OCI-LY3 (cell line): ENCODE results near the gene LRRC73.

Experiments
- H2AFZ ChIP-seq: fragments of 200-600, 300-600 bp; shearing (Covaris generic); 2 replicates; pipeline ENCODE4 v1.6.0; 2014; ENCODE audit warnings: antibody characterized with exemption, low read depth, low read length
- H3K27ac ChIP-seq: fragments of 200-600, 300-600 bp; sonication (generic); 2 replicates; pipeline ENCODE4 v1.5.1; 2014; ENCODE audit warnings: mild to moderate bottlenecking, low read length, moderate library complexity, mixed read lengths
- H3K27me3 ChIP-seq: fragments of 200-600, 300-600 bp; sonication (generic); 2 replicates; pipeline ENCODE4 v1.6.1; 2014; ENCODE audit warnings: low read depth, low read length, mixed read lengths
- H3K36me3 ChIP-seq: fragments of 200-600, 300-600 bp; sonication (generic); replicated peaks from 2 replicates; pipeline ENCODE3; 2014; ENCODE audit warnings: low read depth, low read length, mixed read lengths
- H3K4me1 ChIP-seq: fragments of 300-600, 200-600 bp; sonication (generic); 2 replicates; pipeline ENCODE4 v1.6.1; 2014; ENCODE audit warnings: low read length, mixed read lengths
- H3K4me2 ChIP-seq: fragments of 200-600, 300-600 bp; sonication (generic); 2 replicates; pipeline ENCODE4 v1.6.1; 2014; ENCODE audit warnings: low read length, mixed read lengths
- H3K4me3 ChIP-seq: fragments of 300-600, 200-600 bp; sonication (generic); 2 replicates; pipeline ENCODE4 v1.5.1; 2014; ENCODE audit warnings: antibody characterized with exemption, mild to moderate bottlenecking, low read length, moderate library complexity
- H3K79me2 ChIP-seq: fragments of 300-600, 200-600 bp; shearing (Covaris generic); 2 replicates; pipeline ENCODE4 v1.6.1; 2014; ENCODE audit warnings: mild to moderate bottlenecking, low read length, mixed read lengths
- H3K9ac ChIP-seq: fragments of 300-600, 200-600 bp; shearing (Covaris generic); 2 replicates; pipeline ENCODE4 v1.6.0; 2014; ENCODE audit warnings: mild to moderate bottlenecking, low read length, moderate library complexity
- H3K9me3 ChIP-seq: fragments of 200-600, 300-600 bp; shearing (Covaris generic); 2 replicates; pipeline ENCODE4 v1.6.1; 2014; ENCODE audit warnings: low read length, mixed read lengths; ENCODE audit not compliant: insufficient read depth
- H4K20me1 ChIP-seq: fragments of 200-600, 300-600 bp; sonication (generic); 2 replicates; pipeline ENCODE4 v1.6.1; 2016; ENCODE audit warnings: low read length, mixed read lengths; ENCODE audit not compliant: insufficient read depth
- EZH2phosphoT487 ChIP-seq: fragments of 200-600 bp; shearing (Covaris generic); IDR thresholded peaks from 2 replicates; pipeline ENCODE4 v1.6.1; 2018; ENCODE audit warnings: antibody characterized with exemption, mixed run types, low read depth
- TF ChIP-seq, protein P1 (sequence below): fragments of 200-600, 300-600 bp; sonication (generic); IDR thresholded peaks from 2 replicates; pipeline ENCODE4 v1.5.1; 2014; ENCODE audit warnings: antibody characterized with exemption, low read length, low read depth

The LRRC73 gene

DNA sequence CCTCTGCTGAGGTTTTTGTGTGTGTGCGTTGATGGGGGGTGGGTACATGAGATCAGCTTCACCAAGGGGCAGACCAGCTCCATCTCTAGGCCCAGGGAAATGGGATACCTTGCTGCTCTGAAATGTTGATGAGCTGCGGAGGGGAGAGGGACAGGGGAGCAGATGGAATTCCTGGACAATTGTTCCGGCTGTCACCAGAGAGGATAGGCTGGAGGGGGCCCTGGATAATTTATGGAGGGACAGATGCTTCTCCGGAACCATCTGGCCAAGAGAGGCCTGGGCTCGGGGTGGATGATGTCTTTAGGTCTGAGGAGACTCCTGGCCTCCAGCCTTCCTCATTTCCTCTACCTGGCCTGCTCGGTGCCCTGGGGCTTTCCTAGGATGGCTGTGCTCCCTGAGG, 34.6 kb downstream of the LRRC73 start:
- no peak overlapping the region for H3K4me2 ChIP-seq
- H3K4me1 ChIP-seq: peaks cover 14% of the 10 kb centered on the region
- H4K20me1 ChIP-seq: no peaks in the 10 kb centered on the region
- no peaks in the 10 kb centered on the region for H3K9me3 ChIP-seq
- no peak overlapping the region for H2AFZ ChIP-seq
- no peak overlapping the region for H3K27ac ChIP-seq
- H3K4me3 ChIP-seq: no peak overlapping the region
- peaks cover 4% of the 10 kb centered on the region for H3K27me3 ChIP-seq
- no peaks in the 10 kb centered on the region for H3K36me3 ChIP-seq
- H3K9ac ChIP-seq: no peak overlapping the region
- TF ChIP-seq, protein P1, sequence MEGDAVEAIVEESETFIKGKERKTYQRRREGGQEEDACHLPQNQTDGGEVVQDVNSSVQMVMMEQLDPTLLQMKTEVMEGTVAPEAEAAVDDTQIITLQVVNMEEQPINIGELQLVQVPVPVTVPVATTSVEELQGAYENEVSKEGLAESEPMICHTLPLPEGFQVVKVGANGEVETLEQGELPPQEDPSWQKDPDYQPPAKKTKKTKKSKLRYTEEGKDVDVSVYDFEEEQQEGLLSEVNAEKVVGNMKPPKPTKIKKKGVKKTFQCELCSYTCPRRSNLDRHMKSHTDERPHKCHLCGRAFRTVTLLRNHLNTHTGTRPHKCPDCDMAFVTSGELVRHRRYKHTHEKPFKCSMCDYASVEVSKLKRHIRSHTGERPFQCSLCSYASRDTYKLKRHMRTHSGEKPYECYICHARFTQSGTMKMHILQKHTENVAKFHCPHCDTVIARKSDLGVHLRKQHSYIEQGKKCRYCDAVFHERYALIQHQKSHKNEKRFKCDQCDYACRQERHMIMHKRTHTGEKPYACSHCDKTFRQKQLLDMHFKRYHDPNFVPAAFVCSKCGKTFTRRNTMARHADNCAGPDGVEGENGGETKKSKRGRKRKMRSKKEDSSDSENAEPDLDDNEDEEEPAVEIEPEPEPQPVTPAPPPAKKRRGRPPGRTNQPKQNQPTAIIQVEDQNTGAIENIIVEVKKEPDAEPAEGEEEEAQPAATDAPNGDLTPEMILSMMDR: no peak
- no peak for TF ChIP-seq EZH2phosphoT487
- peaks cover 30% of the 10 kb centered on the region for H3K79me2 ChIP-seq

DNA sequence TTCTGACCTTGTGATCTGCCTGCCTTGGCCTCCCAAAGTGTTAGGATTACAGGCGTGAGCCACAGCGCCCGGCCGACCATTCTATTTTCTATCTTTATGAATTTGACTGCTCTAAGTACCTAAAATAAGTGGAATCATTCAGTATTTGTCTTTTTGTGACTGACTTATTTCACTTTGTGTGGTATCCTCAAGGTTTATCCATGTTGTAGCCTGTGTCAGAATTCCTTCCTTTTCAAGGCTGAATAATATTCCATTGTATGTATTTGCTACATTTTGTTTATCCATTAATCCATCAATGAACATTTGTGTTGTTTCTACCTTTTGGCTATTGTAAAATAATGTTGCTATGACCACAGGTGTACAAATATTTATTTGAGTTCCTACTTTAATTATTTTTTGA, 37.6 kb downstream of the LRRC73 start:
- H3K9me3 ChIP-seq: no peaks in the 10 kb centered on the region
- H3K27ac ChIP-seq: no peak overlapping the region
- H3K9ac ChIP-seq: no peak overlapping the region
- no peak overlapping the region for H3K4me3 ChIP-seq
- H3K27me3 ChIP-seq: peaks cover 4% of the 10 kb centered on the region
- TF ChIP-seq, protein P1: no peak
- no peak for TF ChIP-seq EZH2phosphoT487
- no peak overlapping the region for H3K4me2 ChIP-seq
- peaks cover under 1% of the 10 kb centered on the region; the same call in 1 of the 2 replicates for H3K79me2 ChIP-seq
- H3K36me3 ChIP-seq: no peaks in the 10 kb centered on the region
- 0 out of 2 replicates have a peak, but pooled peaks cover 4% of the 10 kb centered on the region for H3K4me1 ChIP-seq
- no peak overlapping the region for H2AFZ ChIP-seq
- H4K20me1 ChIP-seq: no peaks in the 10 kb centered on the region

DNA sequence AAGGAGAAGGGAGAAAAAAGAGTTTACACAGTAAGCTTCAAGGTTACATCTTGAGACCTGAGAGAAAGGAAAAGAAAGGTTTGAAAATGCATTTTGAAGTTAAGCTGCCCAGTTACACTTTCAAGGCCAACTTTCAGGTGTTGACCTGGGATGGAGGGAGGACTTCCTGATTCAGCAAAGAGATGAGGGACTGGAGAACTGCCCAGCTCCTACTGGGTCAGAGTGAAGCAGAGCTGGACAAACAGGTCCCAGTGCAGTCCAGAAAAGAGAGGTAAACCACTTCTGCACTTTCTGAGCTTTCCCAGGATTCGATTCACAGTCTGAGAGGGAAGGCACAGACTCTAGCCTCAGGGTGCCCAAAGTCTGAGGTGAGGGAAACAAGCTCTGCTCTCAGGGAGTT, 38.7 kb downstream of the LRRC73 start:
- Histone ChIP-seq H3K4me3 (no peak overlapping the region), H2AFZ (no peak overlapping the region), H3K4me1 (no peaks in the 10 kb centered on the region), H3K27ac (no peak overlapping the region), H3K4me2 (no peak overlapping the region), H3K79me2 (no peaks in the 10 kb centered on the region), H3K36me3 (no peaks in the 10 kb centered on the region), H4K20me1 (no peaks in the 10 kb centered on the region), H3K9me3 (no peaks in the 10 kb centered on the region), H3K9ac (no peak overlapping the region), H3K27me3 (peaks cover 4% of the 10 kb centered on the region)
- TF ChIP-seq EZH2phosphoT487: no peak
- TF ChIP-seq, protein P1: no peak

DNA sequence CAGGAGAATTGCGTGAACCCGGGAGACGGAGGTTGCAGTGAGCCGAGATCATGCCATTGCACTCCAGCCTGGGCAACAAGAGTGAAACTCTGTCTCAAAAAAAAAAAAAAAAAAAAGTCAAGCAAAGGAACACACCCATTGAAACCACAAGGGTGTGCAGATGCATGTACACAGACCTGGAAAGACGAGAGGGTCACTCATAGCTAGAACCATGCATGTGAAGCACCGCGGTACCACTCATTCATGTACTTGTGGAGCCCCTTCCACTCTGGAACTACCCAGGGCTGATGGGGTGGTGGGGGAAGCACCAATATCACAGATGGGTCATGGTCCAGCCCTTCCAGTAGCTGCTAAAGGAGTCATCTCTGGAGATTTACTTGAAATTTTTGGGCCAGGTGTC, 40.2 kb downstream of the LRRC73 start:
- TF ChIP-seq, protein P1: no peak
- TF ChIP-seq EZH2phosphoT487: no peak
- Histone ChIP-seq H3K4me3 (no peak overlapping the region), H3K27ac (no peak overlapping the region), H3K79me2 (no peaks in the 10 kb centered on the region), H3K36me3 (no peaks in the 10 kb centered on the region), H4K20me1 (no peaks in the 10 kb centered on the region), H3K4me1 (no peaks in the 10 kb centered on the region), H2AFZ (no peak overlapping the region), H3K27me3 (peaks cover 4% of the 10 kb centered on the region), H3K9me3 (no peaks in the 10 kb centered on the region), H3K4me2 (no peak overlapping the region), H3K9ac (no peak overlapping the region)
